Stimulated activated CD8-positive, alpha-beta memory T cell treated with anti-CD3 and anti-CD28 coated beads, Interleukin-12 subunit alpha, Interleukin-12 subunit beta, amount 100 ng/mL, for 24 hours (primary cell): Measurements from ENCODE around the gene FARS2.
"Not testable (repeated sequence)": the region's sequence is repeated elsewhere in the genome, so short reads cannot be mapped to it uniquely, and the experiment has no call there.

Experiments used
- DNase-seq: peaks from one replicate; pipeline ENCODE4 v3.0.0-alpha.2; 2020; ENCODE audit errors: extremely low read depth

Gene FARS2

GRCh38 chr6:5693225-5694145, 432.2 kb downstream of the FARS2 start:
- no peak for DNase-seq

- no peak for DNase-seq
Observed at GRCh38 chr6:5695260-5696245, 434.2 kb downstream of the FARS2 start.

- DNase-seq: no peak
Observed at GRCh38 chr6:5697508-5697907, 436.2 kb downstream of the FARS2 start.

GRCh38 chr6:5698318-5698717, 437.0 kb downstream of the FARS2 start:
- no peak for DNase-seq

GRCh38 chr6:5699064-5699463, 437.8 kb downstream of the FARS2 start:
- not testable (repeated sequence) for DNase-seq

- DNase-seq: no peak
Observed at GRCh38 chr6:5701174-5701573, 439.9 kb downstream of the FARS2 start.

GRCh38 chr6:5704708-5705107, 443.4 kb downstream of the FARS2 start:
- no peak for DNase-seq

- DNase-seq: no peak
Observed at GRCh38 chr6:5705252-5705651, 443.9 kb downstream of the FARS2 start.

GRCh38 chr6:5706124-5707033, 445.1 kb downstream of the FARS2 start:
- no peak for DNase-seq

GRCh38 chr6:5707281-5708045, 446.1 kb downstream of the FARS2 start:
- no peak for DNase-seq

- no peak for DNase-seq
Observed at GRCh38 chr6:5710516-5710915, 449.2 kb downstream of the FARS2 start.

- DNase-seq: no peak
Observed at GRCh38 chr6:5710936-5711335, 449.6 kb downstream of the FARS2 start.

- no peak for DNase-seq
Observed at GRCh38 chr6:5712349-5713215, 451.3 kb downstream of the FARS2 start.

GRCh38 chr6:5713519-5713918, 452.2 kb downstream of the FARS2 start:
- no peak for DNase-seq

- no peak for DNase-seq
Observed at GRCh38 chr6:5718231-5718947, 457.1 kb downstream of the FARS2 start.

GRCh38 chr6:5723841-5724691, 462.8 kb downstream of the FARS2 start:
- DNase-seq: no peak

GRCh38 chr6:5724911-5725310, 463.6 kb downstream of the FARS2 start:
- DNase-seq: no peak
